ENCODE data around the gene RREB1. TPM values are rescaled to one million over a fixed set of nuclear protein-coding genes. Genes with fewer than 3 reads are reported as not detected.

Gene RREB1
- polyA plus RNA-seq, 1 donor (not counting 4 experiments of a cell fraction or from before 2014, with no cell fraction given), result 6.1 TPM

DNA sequence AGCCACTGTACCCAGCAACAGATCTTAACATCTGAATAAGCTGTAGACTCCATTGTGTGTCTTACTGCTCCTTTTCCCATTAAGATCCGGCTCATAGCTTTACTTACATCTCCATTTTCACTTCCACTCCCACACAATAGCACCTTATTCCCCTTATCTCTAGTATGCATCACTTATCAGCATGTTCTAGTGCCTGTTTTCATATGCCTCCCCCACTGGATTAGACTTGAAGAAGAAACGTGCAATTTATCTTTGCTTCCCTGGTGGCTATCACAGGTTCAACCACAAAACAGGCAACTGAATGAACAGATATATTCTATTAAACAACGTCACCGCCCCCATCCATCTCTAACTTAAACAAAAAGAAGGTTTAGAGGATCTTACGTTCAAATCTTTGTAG, 193.2 kb downstream of the RREB1 start:
- Histone ChIP-seq H4K20me1 (ENCODE audit: control insufficient read depth, extremely low read depth, insufficient read depth, low read length) (no peaks in the 10 kb centered on the region), H3K27ac (ENCODE audit: control insufficient read depth, insufficient read depth, low read length) (no peak overlapping the region), H3K4me2 (ENCODE audit: control insufficient read depth, extremely low read depth, insufficient read depth, low read depth, low read length) (no peak overlapping the region), H2AFZ (ENCODE audit: control insufficient read depth, low read length) (no peak overlapping the region), H3K4me3 (ENCODE audit: control insufficient read depth in 2 of 3, extremely low read depth in 1 of 3, insufficient read depth in 2 of 3, low read depth in 1 of 3, low read length in 3 of 3) (no peak overlapping the region), H3K79me2 (ENCODE audit: control insufficient read depth, insufficient read depth, low read length) (peaks cover 29% of the 10 kb centered on the region), H3K4me1 (ENCODE audit: control insufficient read depth, extremely low read depth, insufficient read depth, low read length) (no peaks in the 10 kb centered on the region), H3K9me3 (ENCODE audit: control insufficient read depth, low read depth, low read length) (no peaks in the 10 kb centered on the region), H3K9me1 (ENCODE audit: control insufficient read depth, extremely low read depth, insufficient read depth, low read length) (no peaks in the 10 kb centered on the region), H3K36me3 (ENCODE audit: control insufficient read depth in 2 of 2, extremely low read depth in 1 of 2, insufficient read depth in 2 of 2, low read length in 2 of 2) (peaks cover 18 to 41% of the 10 kb centered on the region in 2 experiments), H3K27me3 (ENCODE audit: control insufficient read depth, extremely low read depth, insufficient read depth, low read length) (no peaks in the 10 kb centered on the region), H3K9ac (ENCODE audit: control insufficient read depth, extremely low read depth, insufficient read depth, low read length) (no peak overlapping the region)
- dilution Hi-C loops (cut with MboI; ENCODE audit: extremely low pct_ligation_motif_present, low sequenced_read_pairs), result no loop called here
- FAIRE-seq, result no peak
- TF ChIP-seq EZH2 (IDR thresholded peaks at IDR 0.05; ENCODE audit: low read length), result no peak
- TF ChIP-seq, protein P1, sequence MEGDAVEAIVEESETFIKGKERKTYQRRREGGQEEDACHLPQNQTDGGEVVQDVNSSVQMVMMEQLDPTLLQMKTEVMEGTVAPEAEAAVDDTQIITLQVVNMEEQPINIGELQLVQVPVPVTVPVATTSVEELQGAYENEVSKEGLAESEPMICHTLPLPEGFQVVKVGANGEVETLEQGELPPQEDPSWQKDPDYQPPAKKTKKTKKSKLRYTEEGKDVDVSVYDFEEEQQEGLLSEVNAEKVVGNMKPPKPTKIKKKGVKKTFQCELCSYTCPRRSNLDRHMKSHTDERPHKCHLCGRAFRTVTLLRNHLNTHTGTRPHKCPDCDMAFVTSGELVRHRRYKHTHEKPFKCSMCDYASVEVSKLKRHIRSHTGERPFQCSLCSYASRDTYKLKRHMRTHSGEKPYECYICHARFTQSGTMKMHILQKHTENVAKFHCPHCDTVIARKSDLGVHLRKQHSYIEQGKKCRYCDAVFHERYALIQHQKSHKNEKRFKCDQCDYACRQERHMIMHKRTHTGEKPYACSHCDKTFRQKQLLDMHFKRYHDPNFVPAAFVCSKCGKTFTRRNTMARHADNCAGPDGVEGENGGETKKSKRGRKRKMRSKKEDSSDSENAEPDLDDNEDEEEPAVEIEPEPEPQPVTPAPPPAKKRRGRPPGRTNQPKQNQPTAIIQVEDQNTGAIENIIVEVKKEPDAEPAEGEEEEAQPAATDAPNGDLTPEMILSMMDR (optimal IDR thresholded peaks at IDR 0.05 in 1 of 3, IDR thresholded peaks at IDR 0.05 in 1 of 3, conservative IDR thresholded peaks at IDR 0.05 in 1 of 3; ENCODE audit: extremely low read depth in 1 of 3, insufficient read depth in 2 of 3, low read length in 3 of 3), result no peak
- DNase-seq (ENCODE audit: low read depth, low spot score), result no peak

Small RNAs within 50 kb of the gene (small RNA-seq; reads per million reads assigned to genes)
- 0 reads per million in 3 experiments for gene RF00019 (ENCODE audit: insufficient read length in 3 of 3, low read depth in 3 of 3, low replicate concordance in 1 of 3)

Other genes starting within 250 kb of the RREB1 start
- gene SSR1, start 205.2 kb downstream of the RREB1 start, polyA plus RNA-seq, result 88.1 to 188 TPM (median 149 TPM) in 3 replicates

Data from keratinocyte (primary cell).